ENCODE results near the gene SHISA7. TPM values are rescaled to one million over a fixed set of nuclear protein-coding genes. Genes with fewer than 3 reads are reported as not detected.

The SHISA7 gene
- total and polyA plus RNA-seq, 2 donors (not counting 1 experiment from before 2014, with no cell fraction given), result not detected

- Histone ChIP-seq H3K36me3 (ENCODE audit: control insufficient read depth, insufficient read depth, low read length) (peaks cover 22% of the 10 kb centered on the region), H3K27ac (ENCODE audit: insufficient read depth, low read length) (peak within 1 kb of the TSS; percentile 87), H2AFZ (ENCODE audit: low read length) (peak within 1 kb of the TSS; percentile 78), H3K4me2 (ENCODE audit: extremely low read depth, insufficient read depth, low read length) (peak within 1 kb of the TSS; percentile 73), H3K79me2 (ENCODE audit: control insufficient read depth, insufficient read depth, low read length) (peaks cover 36% of the 10 kb centered on the region), H3K4me3 (replicated peaks in 1 of 4; ENCODE audit: control extremely low read depth in 1 of 4, insufficient read depth in 1 of 4, low read depth in 3 of 4, low read length in 4 of 4) (peak within 1 kb of the TSS; percentile 20 to 98 (median 60)), H3K9me3 (ENCODE audit: control insufficient read depth, insufficient read depth, low read depth, low read length) (no peaks in the 10 kb centered on the region), H3K4me1 (ENCODE audit: control insufficient read depth, extremely low read depth, insufficient read depth, low read length) (peaks cover 18% of the 10 kb centered on the region), H4K20me1 (ENCODE audit: control insufficient read depth, extremely low read depth, insufficient read depth, low read length) (peaks cover 3% of the 10 kb centered on the region), H3K27me3 (ENCODE audit: control insufficient read depth, insufficient read depth, low read length) (no peaks in the 10 kb centered on the region), H3K9ac (ENCODE audit: insufficient read depth, low read length) (peak within 1 kb of the TSS; percentile 35)
- no peak for DNase-seq (ENCODE audit: low read depth in 2 of 2)
- TF ChIP-seq, protein P1, sequence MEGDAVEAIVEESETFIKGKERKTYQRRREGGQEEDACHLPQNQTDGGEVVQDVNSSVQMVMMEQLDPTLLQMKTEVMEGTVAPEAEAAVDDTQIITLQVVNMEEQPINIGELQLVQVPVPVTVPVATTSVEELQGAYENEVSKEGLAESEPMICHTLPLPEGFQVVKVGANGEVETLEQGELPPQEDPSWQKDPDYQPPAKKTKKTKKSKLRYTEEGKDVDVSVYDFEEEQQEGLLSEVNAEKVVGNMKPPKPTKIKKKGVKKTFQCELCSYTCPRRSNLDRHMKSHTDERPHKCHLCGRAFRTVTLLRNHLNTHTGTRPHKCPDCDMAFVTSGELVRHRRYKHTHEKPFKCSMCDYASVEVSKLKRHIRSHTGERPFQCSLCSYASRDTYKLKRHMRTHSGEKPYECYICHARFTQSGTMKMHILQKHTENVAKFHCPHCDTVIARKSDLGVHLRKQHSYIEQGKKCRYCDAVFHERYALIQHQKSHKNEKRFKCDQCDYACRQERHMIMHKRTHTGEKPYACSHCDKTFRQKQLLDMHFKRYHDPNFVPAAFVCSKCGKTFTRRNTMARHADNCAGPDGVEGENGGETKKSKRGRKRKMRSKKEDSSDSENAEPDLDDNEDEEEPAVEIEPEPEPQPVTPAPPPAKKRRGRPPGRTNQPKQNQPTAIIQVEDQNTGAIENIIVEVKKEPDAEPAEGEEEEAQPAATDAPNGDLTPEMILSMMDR (conservative IDR thresholded peaks at IDR 0.05 in 1 of 2, IDR thresholded peaks at IDR 0.05 in 1 of 2; ENCODE audit: low read depth in 1 of 2, low read length in 2 of 2), result no peak
- TF ChIP-seq EZH2 (IDR thresholded peaks at IDR 0.05; ENCODE audit: low read length, missing control alignments), result no peak
Measured at GRCh38 chr19:55384131-55384919, 58.8 kb downstream of the SHISA7 start, which contains the start of gene TMEM238. TMEM238 (minus strand) TSS chr19:55384292; CDS start chr19:55384259, 33 bp downstream.

- Histone ChIP-seq H3K36me3 (ENCODE audit: control insufficient read depth, insufficient read depth, low read length) (peaks cover 14% of the 10 kb centered on the region), H4K20me1 (ENCODE audit: control insufficient read depth, extremely low read depth, insufficient read depth, low read length) (peaks cover 3% of the 10 kb centered on the region), H3K27ac (ENCODE audit: insufficient read depth, low read length) (no peak overlapping the region), H3K27me3 (ENCODE audit: control insufficient read depth, insufficient read depth, low read length) (no peaks in the 10 kb centered on the region), H3K4me1 (ENCODE audit: control insufficient read depth, extremely low read depth, insufficient read depth, low read length) (peaks cover 16% of the 10 kb centered on the region), H3K79me2 (ENCODE audit: control insufficient read depth, insufficient read depth, low read length) (peaks cover 28% of the 10 kb centered on the region), H3K4me2 (ENCODE audit: extremely low read depth, insufficient read depth, low read length) (peak overlapping the region; percentile 66), H3K9me3 (ENCODE audit: control insufficient read depth, insufficient read depth, low read depth, low read length) (no peaks in the 10 kb centered on the region), H3K4me3 (replicated peaks in 1 of 4; ENCODE audit: control extremely low read depth in 1 of 4, insufficient read depth in 1 of 4, low read depth in 3 of 4, low read length in 4 of 4) (peak overlapping the region in 3 of 4 experiments; percentile 17 to 46 (median 25)), H3K9ac (ENCODE audit: insufficient read depth, low read length) (peak overlapping the region; percentile 35), H2AFZ (ENCODE audit: low read length) (peak overlapping the region; percentile 78)
- TF ChIP-seq, protein P1 (conservative IDR thresholded peaks at IDR 0.05 in 1 of 2, IDR thresholded peaks at IDR 0.05 in 1 of 2; ENCODE audit: low read depth in 1 of 2, low read length in 2 of 2), result no peak
- TF ChIP-seq EZH2 (IDR thresholded peaks at IDR 0.05; ENCODE audit: low read length, missing control alignments), result no peak
- DNase-seq (ENCODE audit: low read depth in 2 of 2), result peak; percentile 69 to 71
Measured at GRCh38 chr19:55383279-55384130, 59.6 kb downstream of the SHISA7 start.

GRCh38 chr19:55382522-55383054, 60.5 kb downstream of the SHISA7 start:
- Histone ChIP-seq H3K4me1 (ENCODE audit: control insufficient read depth, extremely low read depth, insufficient read depth, low read length) (peaks cover 9% of the 10 kb centered on the region), H3K4me2 (ENCODE audit: extremely low read depth, insufficient read depth, low read length) (no peak overlapping the region), H2AFZ (ENCODE audit: low read length) (no peak overlapping the region), H3K9me3 (ENCODE audit: control insufficient read depth, insufficient read depth, low read depth, low read length) (no peaks in the 10 kb centered on the region), H3K4me3 (replicated peaks in 1 of 4; ENCODE audit: control extremely low read depth in 1 of 4, insufficient read depth in 1 of 4, low read depth in 3 of 4, low read length in 4 of 4) (no peak overlapping the region), H3K27ac (ENCODE audit: insufficient read depth, low read length) (no peak overlapping the region), H3K36me3 (ENCODE audit: control insufficient read depth, insufficient read depth, low read length) (peaks cover 6% of the 10 kb centered on the region), H3K79me2 (ENCODE audit: control insufficient read depth, insufficient read depth, low read length) (peaks cover 18% of the 10 kb centered on the region), H3K9ac (ENCODE audit: insufficient read depth, low read length) (no peak overlapping the region), H3K27me3 (ENCODE audit: control insufficient read depth, insufficient read depth, low read length) (no peaks in the 10 kb centered on the region), H4K20me1 (ENCODE audit: control insufficient read depth, extremely low read depth, insufficient read depth, low read length) (peaks cover under 1% of the 10 kb centered on the region)
- TF ChIP-seq EZH2 (IDR thresholded peaks at IDR 0.05; ENCODE audit: low read length, missing control alignments), result no peak
- DNase-seq (ENCODE audit: low read depth in 2 of 2), result no peak

Measured in fibroblast of lung (primary cell).